GM12872 (cell line): ENCODE data around the gene DCAF5.

Experiments
- TF ChIP-seq, protein P1 (sequence below): IDR thresholded peaks from 3 replicates; pipeline ENCODE4 v1.5.1; 2011; ENCODE audit warnings: low read depth, mild to moderate bottlenecking, low read length, moderate library complexity; ENCODE audit not compliant: insufficient read depth

DCAF5 gene

DNA sequence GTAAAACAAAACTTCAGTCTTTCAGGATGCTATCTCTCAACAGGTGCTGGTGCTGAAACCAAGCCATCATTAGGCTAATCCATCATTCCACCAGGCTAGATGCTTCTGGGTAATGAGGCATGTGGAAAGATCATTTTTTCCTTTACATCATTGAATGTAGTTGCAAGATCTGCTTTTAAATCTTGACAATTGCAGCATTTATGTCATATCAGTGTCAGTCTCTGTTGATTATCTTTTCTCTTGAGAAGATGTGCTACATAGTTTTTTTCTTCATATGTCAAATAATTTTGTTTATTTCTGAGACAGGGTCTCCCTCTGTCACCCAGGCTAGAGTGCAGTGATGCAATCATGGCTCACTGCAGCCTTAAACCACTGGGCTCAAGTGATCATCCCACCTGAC lies 22.2 kb upstream of the DCAF5 start:
- TF ChIP-seq, protein P1, sequence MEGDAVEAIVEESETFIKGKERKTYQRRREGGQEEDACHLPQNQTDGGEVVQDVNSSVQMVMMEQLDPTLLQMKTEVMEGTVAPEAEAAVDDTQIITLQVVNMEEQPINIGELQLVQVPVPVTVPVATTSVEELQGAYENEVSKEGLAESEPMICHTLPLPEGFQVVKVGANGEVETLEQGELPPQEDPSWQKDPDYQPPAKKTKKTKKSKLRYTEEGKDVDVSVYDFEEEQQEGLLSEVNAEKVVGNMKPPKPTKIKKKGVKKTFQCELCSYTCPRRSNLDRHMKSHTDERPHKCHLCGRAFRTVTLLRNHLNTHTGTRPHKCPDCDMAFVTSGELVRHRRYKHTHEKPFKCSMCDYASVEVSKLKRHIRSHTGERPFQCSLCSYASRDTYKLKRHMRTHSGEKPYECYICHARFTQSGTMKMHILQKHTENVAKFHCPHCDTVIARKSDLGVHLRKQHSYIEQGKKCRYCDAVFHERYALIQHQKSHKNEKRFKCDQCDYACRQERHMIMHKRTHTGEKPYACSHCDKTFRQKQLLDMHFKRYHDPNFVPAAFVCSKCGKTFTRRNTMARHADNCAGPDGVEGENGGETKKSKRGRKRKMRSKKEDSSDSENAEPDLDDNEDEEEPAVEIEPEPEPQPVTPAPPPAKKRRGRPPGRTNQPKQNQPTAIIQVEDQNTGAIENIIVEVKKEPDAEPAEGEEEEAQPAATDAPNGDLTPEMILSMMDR: no peak

DNA sequence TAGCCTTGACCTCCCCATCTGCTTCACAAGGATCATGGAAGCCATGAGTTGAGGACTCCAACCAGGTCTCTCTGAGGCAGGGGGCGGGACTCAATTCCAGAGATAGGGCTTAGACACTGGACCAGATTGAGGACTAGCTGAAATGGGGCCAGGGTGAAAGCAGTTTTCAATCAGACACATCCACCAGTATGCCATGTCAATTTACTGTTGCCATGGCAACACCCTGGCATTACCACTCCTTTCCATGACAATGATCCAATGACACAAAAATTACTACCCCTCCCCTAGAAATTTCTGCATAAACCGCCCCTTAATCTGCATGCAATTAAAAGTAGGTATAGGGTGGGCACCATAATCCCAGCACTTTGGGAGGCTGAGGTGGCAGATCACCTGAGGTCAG lies 18.6 kb upstream of the DCAF5 start:
- TF ChIP-seq, protein P1: no peak

DNA sequence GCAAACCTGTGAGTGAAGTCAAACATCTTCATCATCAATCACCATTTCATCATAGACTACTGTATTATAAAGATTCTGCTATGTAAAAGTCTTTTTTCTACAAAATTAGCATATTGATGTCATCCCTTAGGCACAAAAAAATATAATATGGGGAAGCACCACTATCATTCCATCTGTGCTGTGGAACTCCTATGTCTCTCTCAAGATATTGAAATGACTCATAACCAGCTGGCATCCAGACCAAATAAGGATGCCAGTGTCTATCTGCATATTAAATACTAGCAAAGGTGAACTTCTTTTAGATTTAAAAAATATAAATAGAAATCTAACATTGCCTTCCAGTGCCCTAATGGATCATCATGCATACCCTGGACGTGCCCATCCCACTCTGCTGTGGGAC lies 17.9 kb upstream of the DCAF5 start:
- TF ChIP-seq, protein P1: no peak

DNA sequence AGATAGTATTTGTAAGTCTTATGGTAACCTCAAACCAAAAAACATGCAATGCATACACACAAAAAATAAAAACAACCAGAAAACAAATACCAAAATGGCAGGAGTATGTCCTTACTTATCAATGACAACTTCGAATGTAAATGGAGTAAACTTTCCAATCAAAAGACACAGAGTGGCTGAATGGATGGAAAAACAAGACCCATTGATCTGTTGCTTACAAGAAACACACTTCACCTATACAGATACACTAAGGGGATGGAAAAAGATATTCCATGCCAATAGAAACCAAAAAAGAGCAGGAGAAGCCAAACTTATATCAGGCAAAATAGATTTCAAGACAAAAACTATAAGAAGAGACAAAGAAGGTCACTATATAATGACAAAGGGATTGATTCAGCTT lies 8.7 kb upstream of the DCAF5 start:
- TF ChIP-seq, protein P1: no peak

DNA sequence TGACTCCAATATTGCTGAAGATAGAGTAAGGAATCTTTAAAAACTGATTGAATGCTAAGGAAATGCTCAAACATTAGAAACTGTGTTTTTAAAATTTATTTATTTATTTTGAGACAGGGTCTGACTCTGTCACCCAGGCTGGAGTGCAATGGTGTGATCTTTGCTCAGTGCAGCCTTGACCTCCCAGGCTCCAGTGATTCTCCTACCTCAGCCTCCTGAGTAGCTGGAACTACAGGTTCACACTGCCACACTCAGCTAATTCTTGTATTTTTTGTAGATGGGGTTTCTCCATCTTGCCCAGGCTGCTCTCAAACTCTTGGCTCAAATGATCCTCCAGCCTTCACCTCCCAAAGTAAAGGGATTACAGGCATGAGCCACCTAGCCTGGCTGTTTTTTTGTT lies 3.3 kb upstream of the DCAF5 start:
- TF ChIP-seq, protein P1: no peak

DNA sequence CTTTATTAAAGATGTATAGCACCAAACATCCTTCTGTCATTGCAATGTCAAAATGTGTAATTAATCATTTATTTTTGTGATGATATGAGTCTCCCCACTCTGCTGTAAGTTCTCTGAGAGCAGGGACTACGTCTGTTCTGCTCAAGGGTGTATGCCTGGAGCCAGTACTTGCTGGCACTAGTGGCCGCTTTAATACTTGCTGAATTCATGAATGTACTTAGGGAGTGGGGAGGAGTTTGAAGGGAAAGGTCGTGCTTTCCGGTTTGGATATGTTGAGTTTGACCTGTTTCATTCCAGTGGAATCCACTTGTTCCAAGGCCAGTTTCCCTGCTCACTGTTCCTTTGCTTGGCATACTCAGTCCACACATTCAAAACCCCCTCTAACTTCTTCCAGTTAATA lies 1.9 kb upstream of the DCAF5 start:
- TF ChIP-seq, protein P1: no peak

DNA sequence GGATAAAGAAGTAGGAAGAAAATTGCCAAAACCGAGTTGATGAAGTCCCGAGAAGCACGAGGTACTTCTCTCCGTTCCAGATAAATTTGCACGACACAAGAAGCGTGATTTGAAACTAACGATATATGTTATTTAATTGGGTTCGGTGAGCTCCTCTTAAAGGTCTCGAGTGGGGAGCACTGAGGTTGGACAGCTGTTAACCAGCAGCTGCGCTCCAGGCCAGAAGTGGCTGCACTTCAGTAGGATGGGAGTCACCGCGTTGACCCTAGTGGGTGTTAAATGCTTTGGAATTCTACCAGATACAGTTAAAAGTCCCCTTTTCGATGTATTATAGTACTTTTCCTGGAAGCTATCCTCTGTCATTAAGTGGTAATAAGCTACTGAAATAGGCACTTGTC lies 953 bp upstream of the DCAF5 start:
- TF ChIP-seq, protein P1: no peak
